NCI-H2081 (cell line): Measurements from ENCODE around the gene TTC6.

ENCODE experiments used
- DNase-seq, 2 experiments: peaks; one replicate each; lab custom pipeline; 2025; lab: John Stamatoyannopoulos, UW

The TTC6 gene

GRCh38 chr14:37585101-37585511, 10.3 kb upstream of the TTC6 start:
- DNase-seq: peak; percentile 6 to 35

GRCh38 chr14:37585971-37586796, 9.2 kb upstream of the TTC6 start:
- DNase-seq: peak; percentile 6 to 54

DNA sequence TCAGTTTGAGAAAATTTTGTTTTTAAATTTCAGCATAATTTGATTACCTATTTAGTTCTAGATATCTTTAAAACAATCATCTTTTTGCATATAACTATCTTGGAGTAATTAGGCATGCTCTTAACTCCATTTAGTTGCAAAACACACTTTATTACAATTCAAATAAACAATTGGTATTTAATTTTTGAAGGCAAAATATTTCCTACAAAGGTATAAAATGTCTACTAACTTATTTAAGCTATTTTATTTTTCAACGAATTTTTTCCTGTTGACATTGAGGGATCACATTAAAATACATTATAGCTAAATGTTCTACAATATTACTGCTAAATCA, 8.7 kb upstream of the TTC6 start:
- no peak for DNase-seq

DNA sequence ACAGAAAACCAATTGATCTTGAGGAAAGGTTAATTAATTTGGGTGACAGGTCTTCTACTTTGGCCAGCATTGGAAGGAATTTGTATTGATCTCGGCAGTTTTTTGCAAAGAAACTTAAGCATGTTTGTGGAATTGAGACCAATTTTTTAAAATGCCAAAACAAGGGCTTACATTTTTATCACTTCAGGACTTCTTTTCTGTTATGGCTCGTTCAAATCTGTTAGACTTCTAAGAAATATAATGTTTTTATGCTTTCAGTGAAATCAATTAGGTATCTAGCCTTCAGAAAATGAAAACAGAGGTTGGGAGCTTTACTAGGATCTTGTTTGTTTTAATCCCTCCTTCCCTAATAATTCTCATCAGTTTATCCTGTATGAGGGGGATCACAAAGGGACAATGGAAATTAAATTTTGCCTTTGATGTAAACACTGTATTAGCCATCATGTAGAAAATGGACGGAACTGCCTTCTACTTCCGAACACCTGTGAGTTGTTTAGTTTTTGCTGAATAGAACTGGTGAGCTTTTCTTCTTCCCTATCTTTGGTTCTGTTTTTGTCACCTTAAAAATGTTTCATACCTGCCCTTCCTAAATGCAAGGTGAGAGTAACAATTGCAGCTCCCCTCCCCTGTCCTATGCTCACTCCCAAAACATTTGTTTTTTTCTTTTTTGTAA, 8.2 kb upstream of the TTC6 start:
- DNase-seq: peak in 1 of 2 experiments; percentile 35

DNA sequence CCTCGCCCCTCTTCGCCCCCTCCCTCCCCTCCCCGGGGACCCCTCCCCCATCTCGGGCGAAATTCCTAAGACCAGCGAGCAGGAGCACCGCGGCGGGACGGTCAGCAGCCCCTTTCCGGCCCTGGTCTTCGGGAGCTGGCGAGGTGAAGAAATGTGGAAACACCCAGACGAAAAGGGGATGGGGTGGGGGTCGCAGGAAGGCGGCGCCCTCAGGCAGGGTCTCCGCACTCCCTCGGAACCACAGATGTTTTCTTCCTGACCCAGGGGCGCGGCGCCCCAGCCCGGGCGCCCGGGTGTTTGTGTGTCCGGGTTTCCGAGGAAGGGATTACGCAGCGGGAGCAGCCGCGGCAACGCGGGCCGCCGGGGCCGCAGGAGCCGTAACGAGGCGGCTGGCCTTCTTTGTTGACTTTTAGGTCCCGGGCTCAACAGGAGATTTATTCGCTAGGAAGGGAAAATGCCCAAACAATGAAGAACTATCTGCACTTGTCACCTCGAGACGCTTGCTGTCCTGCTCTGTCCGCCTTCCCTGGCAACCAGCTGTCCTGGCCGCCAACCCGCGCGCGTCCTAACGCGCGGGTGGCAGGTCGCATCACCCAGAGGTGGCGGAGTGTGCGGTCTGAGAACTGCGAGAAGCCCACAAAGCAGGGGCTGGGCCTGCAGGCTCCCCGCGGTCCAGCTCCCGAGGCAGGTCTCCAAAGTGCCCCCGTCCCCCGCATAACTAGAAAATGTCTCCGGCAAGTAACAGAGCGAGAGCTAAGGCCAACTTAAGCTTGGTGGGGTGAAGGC, 7.4 kb upstream of the TTC6 start:
- DNase-seq: peak; percentile 55 to 67

GRCh38 chr14:37588667-37588955, 6.8 kb upstream of the TTC6 start:
- peak; percentile 55 to 70 for DNase-seq

DNA sequence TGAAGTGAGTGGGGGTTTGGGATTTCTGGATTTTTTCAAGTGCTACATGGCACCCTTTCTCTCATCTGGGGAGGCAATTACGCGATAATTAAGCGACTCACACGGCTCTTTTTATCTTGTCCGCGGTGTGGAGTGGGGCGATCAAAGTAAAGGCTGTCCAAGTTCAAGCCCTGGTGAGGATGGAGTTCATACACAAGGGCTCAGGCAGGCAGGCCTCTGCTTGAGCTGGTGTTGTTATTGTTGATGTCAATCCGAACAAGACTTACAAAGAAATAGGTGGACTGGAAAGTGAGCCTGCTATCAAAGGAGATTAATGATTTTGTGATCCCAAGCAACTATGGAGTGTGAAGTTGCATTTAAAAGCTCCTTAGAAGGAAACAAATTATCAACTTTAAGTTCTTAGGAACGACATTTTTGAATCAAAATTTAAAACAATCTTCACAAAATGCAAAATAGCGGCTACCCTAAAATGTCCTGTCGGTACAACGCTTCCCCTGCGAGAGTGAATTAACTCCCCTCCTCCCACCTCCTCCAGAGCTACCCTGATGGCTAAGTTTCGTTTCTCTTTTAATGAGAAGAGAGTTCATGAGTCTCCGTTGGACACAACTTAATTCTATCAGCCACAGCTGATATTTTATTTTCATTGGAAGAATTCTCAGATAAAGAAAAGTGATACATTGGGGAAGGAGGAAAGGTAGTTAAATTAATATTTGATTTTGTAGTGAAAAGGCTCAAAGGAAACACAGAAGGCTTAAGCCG, 6.3 kb upstream of the TTC6 start:
- DNase-seq: peak; percentile 23 to 70

DNA sequence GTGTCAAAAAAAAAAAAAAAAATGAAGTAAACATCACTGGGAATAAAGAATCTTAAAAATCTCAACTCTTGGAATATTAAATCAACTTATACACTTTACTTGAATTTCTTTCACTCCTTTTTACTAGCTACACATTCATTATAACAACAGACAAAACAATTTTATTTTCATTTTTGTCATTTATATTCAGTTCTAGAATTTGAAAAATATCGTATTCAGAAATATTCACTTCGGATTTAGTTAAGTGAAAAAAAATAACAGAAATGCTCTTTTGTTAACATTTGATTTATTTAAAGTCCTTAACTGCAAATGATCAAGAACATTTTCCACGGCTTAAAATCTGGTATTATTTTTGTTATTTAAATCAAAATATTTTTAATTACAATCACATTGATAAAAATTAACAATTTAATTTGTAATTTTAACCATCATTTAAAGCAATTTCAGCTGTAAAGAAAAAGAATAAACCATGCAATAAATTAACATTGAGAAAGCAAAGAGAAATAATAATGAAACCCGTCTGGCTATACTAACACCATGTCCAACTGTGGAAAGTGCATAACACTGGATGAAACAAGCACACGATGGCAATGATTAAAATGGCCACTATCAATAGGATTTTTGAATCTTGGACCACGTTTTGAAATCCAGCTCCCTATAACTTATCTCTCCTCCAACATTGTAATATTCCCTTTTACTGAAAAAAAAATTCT, 5.6 kb upstream of the TTC6 start:
- DNase-seq: peak; percentile 27 to 28

- peak in 1 of 2 experiments; percentile 27 for DNase-seq
Measured at GRCh38 chr14:37590428-37591139, 4.8 kb upstream of the TTC6 start.

GRCh38 chr14:37591311-37591940, 4.0 kb upstream of the TTC6 start:
- peak; percentile 73 to 81 for DNase-seq

- DNase-seq: peak; percentile 64 to 75
Measured at GRCh38 chr14:37591941-37592481, 3.4 kb upstream of the TTC6 start.

DNA sequence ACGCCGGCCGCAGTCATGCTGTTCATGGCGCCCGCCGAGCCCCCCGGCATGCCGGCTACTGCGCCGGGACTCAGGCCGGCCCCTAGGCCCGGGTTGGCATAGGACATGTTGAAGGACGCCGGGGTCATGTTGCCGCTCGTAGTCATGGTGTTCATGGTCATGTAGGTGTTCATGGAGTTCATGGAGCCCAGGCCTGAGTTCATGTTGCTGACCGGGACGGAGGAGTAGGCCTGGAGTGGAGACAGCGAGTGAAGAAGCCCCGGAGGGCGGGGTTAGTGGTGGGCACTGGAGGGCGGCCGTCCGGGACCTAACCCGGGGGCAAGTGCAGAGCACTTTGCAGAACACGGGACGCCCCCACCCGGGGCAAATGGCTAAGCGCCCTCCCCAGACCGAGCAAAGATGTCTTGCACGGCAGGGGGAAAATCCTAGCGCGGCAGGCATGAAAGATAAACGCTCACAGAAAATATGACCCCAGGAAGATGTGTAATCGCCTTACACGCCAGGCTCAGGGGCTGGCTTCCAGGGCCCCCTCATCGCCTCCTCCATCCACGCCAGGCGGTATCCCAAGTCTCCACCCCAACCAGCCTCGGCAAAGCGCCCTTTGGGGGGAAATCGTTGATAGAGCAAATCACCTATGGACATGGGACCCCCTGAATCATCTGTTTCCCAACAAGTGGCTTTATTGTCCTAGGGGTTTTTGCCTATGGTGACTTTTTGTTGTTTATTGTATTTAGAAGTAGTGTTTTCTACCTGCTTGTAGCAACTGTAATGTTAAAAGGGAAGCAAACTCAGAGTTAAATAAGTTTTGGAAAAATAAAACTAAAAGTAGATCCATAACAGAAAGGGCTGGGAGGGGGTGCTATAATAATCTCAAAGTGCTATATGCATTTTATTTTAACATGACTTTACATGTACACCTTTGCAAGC, 2.7 kb upstream of the TTC6 start:
- DNase-seq: peak; percentile 64 to 67

- DNase-seq: no peak
Measured at GRCh38 chr14:37593511-37594237, 1.8 kb upstream of the TTC6 start.

DNA sequence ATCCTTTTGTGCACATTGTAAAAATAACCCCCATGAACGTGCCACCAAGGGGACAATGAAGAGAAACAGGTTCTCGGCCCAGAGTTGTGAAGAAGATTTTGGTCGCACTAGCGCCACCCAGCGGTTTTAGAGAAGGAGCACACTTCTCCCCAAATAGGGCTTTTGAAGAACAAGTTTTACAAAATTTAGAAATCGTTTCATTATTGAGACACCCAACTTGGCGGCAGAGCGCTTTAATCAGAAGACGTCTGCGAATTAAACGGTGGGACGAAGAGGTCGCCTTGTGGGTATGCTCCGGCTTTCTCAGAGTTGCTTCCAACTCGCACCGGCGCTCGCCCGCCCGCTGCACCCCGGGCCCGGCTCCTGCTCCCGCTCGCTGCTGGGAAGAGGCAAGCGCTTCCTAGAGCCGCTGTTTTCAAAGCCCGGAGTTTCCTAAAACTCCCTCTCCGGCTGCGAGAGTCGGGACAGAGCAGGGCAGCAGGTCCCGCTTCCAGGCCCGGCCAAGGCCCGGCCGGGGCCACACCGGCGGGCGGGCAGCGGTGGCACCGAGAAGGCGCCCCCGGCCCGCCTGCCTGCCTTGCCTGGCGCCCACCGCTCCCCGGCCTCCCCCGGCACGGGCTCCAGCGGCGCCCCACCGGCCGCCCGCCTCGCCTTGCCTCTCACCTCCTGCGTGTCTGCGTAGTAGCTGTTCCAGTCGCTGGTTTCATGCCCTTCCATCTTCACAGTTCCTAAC, 1.0 kb upstream of the TTC6 start:
- DNase-seq: peak; percentile 92 to 93

- DNase-seq: peak; percentile 93 to 95
Measured at GRCh38 chr14:37595809-37596621, 586 bp downstream of the TTC6 start.

DNA sequence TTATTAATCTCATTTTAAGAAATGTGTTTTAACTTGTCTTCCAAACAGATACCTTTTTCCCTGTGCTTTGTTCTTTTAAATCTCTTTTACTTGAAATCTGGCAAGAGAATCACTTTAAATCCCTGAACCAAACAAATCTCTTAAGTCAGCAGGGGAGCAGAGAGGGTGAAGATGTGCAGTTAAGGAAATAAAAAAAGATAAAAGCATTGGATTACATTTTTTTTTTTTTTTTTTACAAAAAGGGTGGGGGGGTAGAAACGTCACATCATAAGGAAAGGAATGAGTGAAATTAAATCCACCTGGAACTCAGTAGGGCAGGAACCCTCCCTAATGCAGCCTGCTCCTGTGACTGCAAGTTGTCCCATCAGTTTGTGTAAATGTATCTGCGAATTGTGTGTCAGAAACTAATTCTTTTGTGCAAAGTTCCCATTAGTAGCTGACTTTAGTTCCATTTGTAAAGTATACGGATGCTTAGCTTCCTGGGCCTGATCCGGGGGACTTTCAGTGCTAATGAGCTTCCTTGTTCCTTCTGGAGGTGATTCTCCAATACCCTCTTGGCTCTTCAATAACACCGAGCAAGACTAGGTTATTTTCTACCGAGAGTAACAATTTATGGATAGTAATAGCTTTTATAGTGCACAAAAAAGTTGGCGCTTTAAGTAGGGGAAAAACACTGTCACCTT, 1.5 kb downstream of the TTC6 start:
- peak; percentile 4 to 29 for DNase-seq
